Right ventricle myocardium inferior (tissue), 1 donor: ENCODE results near the gene RPL10A. TPM values are rescaled to one million over a fixed set of nuclear protein-coding genes. Genes with fewer than 3 reads are reported as not detected.
"Not testable (repeated sequence)": the region's sequence is repeated elsewhere in the genome, so short reads cannot be mapped to it uniquely, and the experiment has no call there.

ENCODE experiments used
- ATAC-seq: fragments of 200-7000 bp; cut with Tn5 transposase; one replicate; pipeline ENCODE4 v1.9.1; 2020; ENCODE audit warnings: mild to moderate bottlenecking, moderate library complexity
- DNase-seq: peaks from one replicate; pipeline ENCODE4 v3.0.0; 2021; ENCODE audit errors: missing footprints
- intact Hi-C: fragments of 100-400 bp; cut with DNase I; formaldehyde crosslinking; loops from one replicate; pipeline ENCODE4 v1.11.0; 2022
- long read RNA-seq: library from polyadenylated mRNA; unstranded; transcript quantifications from one replicate; pipeline ENCODE4 v2.0.0, GENCODE V29; 2021
- total RNA-seq: library from RNA; stranded (reverse); fragmentation: NEBNext Ultra II Directional; extraction: Animal tissue kit (Norgen Biotek cat#: 25700); gene quantifications from one replicate; pipeline ENCODE4 v1.2.1, GENCODE V29; 2021
- donor health status: DM: no; HTN: yes; CAD: no; lungs with severe emphysema.

Gene RPL10A
- total RNA-seq: 606 TPM
- long read RNA-seq, transcript RPL10A-201 (6 exons, 716 nt): major isoform, 172 of 201 reads
- long read RNA-seq, transcript RPL10A-202 (5 exons, 1,063 nt): minor isoform, 10 of 201 reads
- long read RNA-seq, transcript RPL10A-203 (5 exons, 1,069 nt): minor isoform, 7 of 201 reads
- long read RNA-seq, partial matches to known transcripts: 2 of 201 reads
- long read RNA-seq, other reads (novel, unspliced or antisense): 9 of 201 reads

- peak; percentile 93 for DNase-seq
- peak; percentile 89 for ATAC-seq
- intact Hi-C loops: loop anchor here (1.0 to 5.0 kb wide), 2 partner anchors 126 to 171 kb away; partner anchors contain the start of genes DEF6 and PPARD
Measured at GRCh38 chr6:35468181-35468979, at the start of gene RPL10A. Gene RPL10A (plus strand): TSS chr6:35468401. CDS start chr6:35468435, 34 bp downstream.

- ATAC-seq: no peak
- intact Hi-C loops: loop anchor here (5.0 kb wide), 1 partner anchor 57 kb away; no protein-coding TSS in a partner anchor
- DNase-seq: no peak
Measured at GRCh38 chr6:35419417-35419816, 48.8 kb upstream of the RPL10A start.

- no peak for ATAC-seq
- no peak for DNase-seq
- intact Hi-C loops: loop anchor here (5.0 kb wide), 1 partner anchor 58 kb away; no protein-coding TSS in a partner anchor
Measured at GRCh38 chr6:35419961-35420360, 48.2 kb upstream of the RPL10A start.

- DNase-seq (no peak), ATAC-seq (no peak)
- intact Hi-C loops: no loop called here
Measured at GRCh38 chr6:35425284-35425683, 42.9 kb upstream of the RPL10A start.

- intact Hi-C loops: no loop called here
- ATAC-seq (peak; percentile 55), DNase-seq (no peak)
Measured at GRCh38 chr6:35426074-35426473, 42.1 kb upstream of the RPL10A start.

GRCh38 chr6:35427435-35427834 lies 40.8 kb upstream of the RPL10A start:
- DNase-seq (no peak), ATAC-seq (no peak)
- intact Hi-C loops: no loop called here

- intact Hi-C loops: no loop called here
- ATAC-seq (no peak), DNase-seq (no peak)
Measured at GRCh38 chr6:35427851-35428321, 40.3 kb upstream of the RPL10A start.

- intact Hi-C loops: no loop called here
Measured at GRCh38 chr6:35428421-35429149, 39.6 kb upstream of the RPL10A start.

GRCh38 chr6:35429463-35429862 lies 38.7 kb upstream of the RPL10A start:
- no peak for DNase-seq
- intact Hi-C loops: no loop called here
- ATAC-seq: no peak

More at GRCh38 chr6:35428421-35429149, 39.6 kb upstream of the RPL10A start:
- DNase-seq (no peak), ATAC-seq (no peak)

GRCh38 chr6:35432291-35432690 lies 35.9 kb upstream of the RPL10A start:
- intact Hi-C loops: no loop called here
- ATAC-seq (no peak), DNase-seq (no peak)

GRCh38 chr6:35432702-35433101 lies 35.5 kb upstream of the RPL10A start:
- DNase-seq, ATAC-seq, intact Hi-C loops: not testable (repeated sequence)

GRCh38 chr6:35435074-35435837 lies 32.9 kb upstream of the RPL10A start:
- intact Hi-C loops: no loop called here
- peak; percentile 70 for ATAC-seq
- no peak for DNase-seq

- ATAC-seq (no peak), DNase-seq (no peak)
- intact Hi-C loops: no loop called here
Measured at GRCh38 chr6:35436071-35436857, 31.9 kb upstream of the RPL10A start.

GRCh38 chr6:35438378-35439065 lies 29.7 kb upstream of the RPL10A start:
- DNase-seq, ATAC-seq, intact Hi-C loops: not testable (repeated sequence)

GRCh38 chr6:35439308-35439707 lies 28.9 kb upstream of the RPL10A start:
- DNase-seq (no peak), ATAC-seq (no peak)
- intact Hi-C loops: no loop called here

- intact Hi-C loops: no loop called here
- no peak for DNase-seq
- peak; percentile 56 for ATAC-seq
Measured at GRCh38 chr6:35441205-35441604, 27.0 kb upstream of the RPL10A start.

- ATAC-seq (no peak), DNase-seq (no peak)
- intact Hi-C loops: no loop called here
Measured at GRCh38 chr6:35441642-35442041, 26.6 kb upstream of the RPL10A start.
